Osteocyte (in vitro differentiated cells): ENCODE results near the gene LHX1. TPM values are rescaled to one million over a fixed set of nuclear protein-coding genes. Genes with fewer than 3 reads are reported as not detected.

Experiments used
- DNase-seq: peaks from one replicate; pipeline ENCODE4 v3.0.0; 2021; ENCODE audit warnings: mixed read lengths; ENCODE audit not compliant: unreplicated experiment; ENCODE audit errors: extremely low spot score
- H3K27ac Mint-ChIP-seq: one replicate; pipeline ENCODE4 v1.8.0; 2021; ENCODE audit warnings: mild to moderate bottlenecking, mixed read lengths; ENCODE audit not compliant: unreplicated experiment
- H3K27me3 Mint-ChIP-seq: one replicate; pipeline ENCODE4 v1.8.0; 2021; ENCODE audit warnings: mixed read lengths; ENCODE audit not compliant: unreplicated experiment
- H3K36me3 Mint-ChIP-seq: one replicate; pipeline ENCODE4 v1.8.0; 2021; ENCODE audit warnings: mixed read lengths; ENCODE audit not compliant: unreplicated experiment
- H3K4me1 Mint-ChIP-seq: one replicate; pipeline ENCODE4 v1.8.0; 2021; ENCODE audit warnings: mixed read lengths; ENCODE audit not compliant: unreplicated experiment
- H3K4me3 Mint-ChIP-seq: one replicate; pipeline ENCODE4 v1.8.0; 2021; ENCODE audit warnings: mild to moderate bottlenecking, moderate library complexity, mixed read lengths; ENCODE audit not compliant: unreplicated experiment
- H3K9me3 Mint-ChIP-seq: one replicate; pipeline ENCODE4 v1.8.0; 2021; ENCODE audit warnings: mixed read lengths; ENCODE audit not compliant: unreplicated experiment
- CTCF ChIP-seq: fragments of 200-600 bp; sonication (generic); IDR thresholded peaks from 2 replicates; pipeline ENCODE4 v1.5.0; 2021; ENCODE audit warnings: antibody characterized with exemption, mild to moderate bottlenecking, moderate library complexity
- total RNA-seq: library from RNA; stranded (reverse); gene quantifications from 2 replicates; pipeline ENCODE4 v1.2.1, GENCODE V29; 2021

Gene LHX1
- total RNA-seq, 1 donor from 2014 or later: not detected

GRCh38 chr17:36922175-36922574, 15.1 kb upstream of the LHX1 start:
- DNase-seq: no peak
- no peak for TF ChIP-seq CTCF
- Mint-ChIP-seq H3K27ac (no peak overlapping the region), H3K4me1 (peaks cover 6% of the 10 kb centered on the region), H3K36me3 (no peaks in the 10 kb centered on the region), H3K9me3 (no peaks in the 10 kb centered on the region), H3K27me3 (peaks cover 53% of the 10 kb centered on the region), H3K4me3 (no peak overlapping the region)

- TF ChIP-seq CTCF: no peak
- H3K4me3 Mint-ChIP-seq: no peak overlapping the region
- H3K36me3 Mint-ChIP-seq: no peaks in the 10 kb centered on the region
- H3K9me3 Mint-ChIP-seq: no peaks in the 10 kb centered on the region
- H3K4me1 Mint-ChIP-seq: peaks cover 9% of the 10 kb centered on the region
- no peak for DNase-seq
- peaks cover 68% of the 10 kb centered on the region for H3K27me3 Mint-ChIP-seq
- H3K27ac Mint-ChIP-seq: no peak overlapping the region
These were observed 13.5 kb upstream of the LHX1 start for GRCh38 chr17:36923814-36924221.

GRCh38 chr17:36926226-36926625, 11.0 kb upstream of the LHX1 start:
- no peak overlapping the region for H3K27ac Mint-ChIP-seq
- DNase-seq: no peak
- peaks cover 83% of the 10 kb centered on the region for H3K27me3 Mint-ChIP-seq
- no peaks in the 10 kb centered on the region for H3K36me3 Mint-ChIP-seq
- H3K9me3 Mint-ChIP-seq: no peaks in the 10 kb centered on the region
- TF ChIP-seq CTCF: no peak
- H3K4me1 Mint-ChIP-seq: peaks cover 3% of the 10 kb centered on the region
- H3K4me3 Mint-ChIP-seq: no peak overlapping the region

GRCh38 chr17:36926701-36927100, 10.6 kb upstream of the LHX1 start:
- no peak overlapping the region for H3K27ac Mint-ChIP-seq
- DNase-seq: no peak
- peaks cover 3% of the 10 kb centered on the region for H3K4me1 Mint-ChIP-seq
- H3K9me3 Mint-ChIP-seq: no peaks in the 10 kb centered on the region
- H3K27me3 Mint-ChIP-seq: peaks cover 83% of the 10 kb centered on the region
- H3K36me3 Mint-ChIP-seq: no peaks in the 10 kb centered on the region
- H3K4me3 Mint-ChIP-seq: no peak overlapping the region
- TF ChIP-seq CTCF: no peak

- no peak overlapping the region for H3K4me3 Mint-ChIP-seq
- H3K4me1 Mint-ChIP-seq: peaks cover 16% of the 10 kb centered on the region
- peaks cover 1% of the 10 kb centered on the region for H3K36me3 Mint-ChIP-seq
These were observed 8.6 kb upstream of the LHX1 start for GRCh38 chr17:36928471-36929345.

More at GRCh38 chr17:36928471-36929345, 8.6 kb upstream of the LHX1 start:
- peaks cover 84% of the 10 kb centered on the region for H3K27me3 Mint-ChIP-seq
- H3K27ac Mint-ChIP-seq: no peak overlapping the region
- no peak for DNase-seq
- TF ChIP-seq CTCF: no peak
- H3K9me3 Mint-ChIP-seq: no peaks in the 10 kb centered on the region
